OCI-LY3 (cell line): ENCODE data around the gene RNASE4.

Experiments used
- CTCF ChIP-seq: fragments of 200-600, 300-600 bp; sonication (generic); IDR thresholded peaks from 2 replicates; pipeline ENCODE4 v1.5.1; 2014; ENCODE audit warnings: antibody characterized with exemption, low read length, low read depth
- EZH2phosphoT487 ChIP-seq: fragments of 200-600 bp; shearing (Covaris generic); IDR thresholded peaks from 2 replicates; pipeline ENCODE4 v1.6.1; 2018; ENCODE audit warnings: antibody characterized with exemption, mixed run types, low read depth

GRCh38 chr14:20676072-20676471, 8.3 kb upstream of the RNASE4 start:
- TF ChIP-seq CTCF: no peak
- no peak for TF ChIP-seq EZH2phosphoT487
